ENCODE results near the gene PTPRG. TPM values are rescaled to one million over a fixed set of nuclear protein-coding genes. Genes with fewer than 3 reads are reported as not detected.

The PTPRG gene
- total RNA-seq, 1 experiment from 2014 or later, result 0.74 TPM

- no TSS peak for BruUV-seq (replicated peaks)
- no peaks in the 10 kb centered on the region for H3K36me3 ChIP-seq (ENCODE audit: control insufficient read depth, insufficient read depth, low read length)
- H3K4me1 ChIP-seq (ENCODE audit: control insufficient read depth, insufficient read depth, low read length), result no peaks in the 10 kb centered on the region
- POLR2A ChIA-PET, result no interaction called here
- H3K27ac ChIP-seq (ENCODE audit: low read length), result no peak overlapping the region
- DNase-seq (ENCODE audit: low read depth, low spot score) (no peak), ATAC-seq (no peak)
- no peaks in the 10 kb centered on the region for H3K9me3 ChIP-seq (ENCODE audit: control insufficient read depth, insufficient read depth, low read depth, low read length)
- no peak overlapping the region for H3K4me3 ChIP-seq (ENCODE audit: low read depth in 2 of 2, low read length in 2 of 2)
- in situ Hi-C loops (cut with HindIII; ENCODE audit: low pct_unique_long_range_greater_than_20kb, low sequenced_read_pairs), result no loop called here
- H3K27me3 ChIP-seq (ENCODE audit: control insufficient read depth, insufficient read depth, low read length), result no peaks in the 10 kb centered on the region
- intact Hi-C loops (cut with micrococcal nuclease; ENCODE audit: unreplicated experiment), result no loop called here
- CTCF ChIA-PET, result no interaction called here
- TF ChIP-seq POLR2AphosphoS5 (IDR thresholded peaks at IDR 0.05; ENCODE audit: low read depth, low read length), result no peak
- TF ChIP-seq TCF7L2 (IDR thresholded peaks at IDR 0.05; ENCODE audit: low read depth, low read length), result no peak
- TF ChIP-seq SIN3A (IDR thresholded peaks at IDR 0.05; ENCODE audit: borderline replicate concordance, insufficient read depth, low read depth, low read length), result no peak
- TF ChIP-seq, protein P1, sequence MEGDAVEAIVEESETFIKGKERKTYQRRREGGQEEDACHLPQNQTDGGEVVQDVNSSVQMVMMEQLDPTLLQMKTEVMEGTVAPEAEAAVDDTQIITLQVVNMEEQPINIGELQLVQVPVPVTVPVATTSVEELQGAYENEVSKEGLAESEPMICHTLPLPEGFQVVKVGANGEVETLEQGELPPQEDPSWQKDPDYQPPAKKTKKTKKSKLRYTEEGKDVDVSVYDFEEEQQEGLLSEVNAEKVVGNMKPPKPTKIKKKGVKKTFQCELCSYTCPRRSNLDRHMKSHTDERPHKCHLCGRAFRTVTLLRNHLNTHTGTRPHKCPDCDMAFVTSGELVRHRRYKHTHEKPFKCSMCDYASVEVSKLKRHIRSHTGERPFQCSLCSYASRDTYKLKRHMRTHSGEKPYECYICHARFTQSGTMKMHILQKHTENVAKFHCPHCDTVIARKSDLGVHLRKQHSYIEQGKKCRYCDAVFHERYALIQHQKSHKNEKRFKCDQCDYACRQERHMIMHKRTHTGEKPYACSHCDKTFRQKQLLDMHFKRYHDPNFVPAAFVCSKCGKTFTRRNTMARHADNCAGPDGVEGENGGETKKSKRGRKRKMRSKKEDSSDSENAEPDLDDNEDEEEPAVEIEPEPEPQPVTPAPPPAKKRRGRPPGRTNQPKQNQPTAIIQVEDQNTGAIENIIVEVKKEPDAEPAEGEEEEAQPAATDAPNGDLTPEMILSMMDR (IDR thresholded peaks at IDR 0.05), result no peak
- TF ChIP-seq, protein P2, sequence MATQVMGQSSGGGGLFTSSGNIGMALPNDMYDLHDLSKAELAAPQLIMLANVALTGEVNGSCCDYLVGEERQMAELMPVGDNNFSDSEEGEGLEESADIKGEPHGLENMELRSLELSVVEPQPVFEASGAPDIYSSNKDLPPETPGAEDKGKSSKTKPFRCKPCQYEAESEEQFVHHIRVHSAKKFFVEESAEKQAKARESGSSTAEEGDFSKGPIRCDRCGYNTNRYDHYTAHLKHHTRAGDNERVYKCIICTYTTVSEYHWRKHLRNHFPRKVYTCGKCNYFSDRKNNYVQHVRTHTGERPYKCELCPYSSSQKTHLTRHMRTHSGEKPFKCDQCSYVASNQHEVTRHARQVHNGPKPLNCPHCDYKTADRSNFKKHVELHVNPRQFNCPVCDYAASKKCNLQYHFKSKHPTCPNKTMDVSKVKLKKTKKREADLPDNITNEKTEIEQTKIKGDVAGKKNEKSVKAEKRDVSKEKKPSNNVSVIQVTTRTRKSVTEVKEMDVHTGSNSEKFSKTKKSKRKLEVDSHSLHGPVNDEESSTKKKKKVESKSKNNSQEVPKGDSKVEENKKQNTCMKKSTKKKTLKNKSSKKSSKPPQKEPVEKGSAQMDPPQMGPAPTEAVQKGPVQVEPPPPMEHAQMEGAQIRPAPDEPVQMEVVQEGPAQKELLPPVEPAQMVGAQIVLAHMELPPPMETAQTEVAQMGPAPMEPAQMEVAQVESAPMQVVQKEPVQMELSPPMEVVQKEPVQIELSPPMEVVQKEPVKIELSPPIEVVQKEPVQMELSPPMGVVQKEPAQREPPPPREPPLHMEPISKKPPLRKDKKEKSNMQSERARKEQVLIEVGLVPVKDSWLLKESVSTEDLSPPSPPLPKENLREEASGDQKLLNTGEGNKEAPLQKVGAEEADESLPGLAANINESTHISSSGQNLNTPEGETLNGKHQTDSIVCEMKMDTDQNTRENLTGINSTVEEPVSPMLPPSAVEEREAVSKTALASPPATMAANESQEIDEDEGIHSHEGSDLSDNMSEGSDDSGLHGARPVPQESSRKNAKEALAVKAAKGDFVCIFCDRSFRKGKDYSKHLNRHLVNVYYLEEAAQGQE (IDR thresholded peaks at IDR 0.05; ENCODE audit: insufficient read depth in 1 of 2, low read depth in 2 of 2, low read length in 1 of 2), result no peak
Measured at GRCh38 chr3:61610316-61610715, 48.9 kb downstream of the PTPRG start.

DNA sequence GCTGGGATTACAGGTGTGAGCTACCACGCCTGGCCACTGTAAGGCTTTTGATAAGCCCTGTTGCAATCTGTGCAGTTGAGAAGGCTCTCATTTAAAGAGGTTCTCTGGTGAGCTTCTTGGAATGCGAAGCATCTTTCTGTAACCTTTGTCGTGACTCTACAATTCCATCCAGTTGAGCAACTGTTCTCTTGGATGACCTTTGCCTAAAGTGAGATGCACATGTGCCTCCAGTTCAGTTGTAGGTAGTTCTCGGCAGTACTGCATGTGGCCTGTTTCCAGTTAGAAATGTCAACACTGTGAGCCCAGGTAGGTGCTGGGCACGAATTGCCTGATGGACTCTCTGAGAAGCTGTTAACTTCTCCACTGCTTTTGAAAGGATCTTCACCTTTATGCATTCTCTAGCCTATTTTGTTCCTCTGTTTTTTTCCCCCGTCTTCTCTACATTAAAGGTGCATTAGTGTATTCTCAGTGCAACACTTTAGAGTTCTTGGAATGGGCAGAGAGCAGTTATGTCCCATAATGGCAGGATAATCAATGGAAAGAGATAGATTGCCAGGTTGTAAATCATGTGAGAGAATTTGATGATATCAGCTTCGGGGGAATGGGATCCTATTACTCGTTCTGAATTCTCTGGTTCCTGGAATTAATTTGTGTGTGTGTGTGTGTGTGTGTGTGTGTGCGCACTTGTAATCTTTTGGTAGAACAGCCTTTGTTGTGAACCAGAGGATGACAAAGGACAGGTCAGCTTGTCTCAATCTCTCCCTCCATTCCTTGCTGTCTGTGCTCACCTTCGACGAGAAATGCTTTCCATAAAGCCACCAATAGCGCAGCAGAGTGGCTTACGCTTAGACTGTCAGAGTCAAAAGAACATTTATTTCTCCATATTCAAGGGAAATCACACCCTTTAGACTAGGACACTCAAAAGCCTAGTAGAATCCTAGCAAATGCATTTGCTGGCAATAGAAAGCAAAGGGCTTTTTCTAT lies 51.1 kb downstream of the PTPRG start:
- no peaks in the 10 kb centered on the region for H3K4me1 ChIP-seq (ENCODE audit: control insufficient read depth, insufficient read depth, low read length)
- H3K27me3 ChIP-seq (ENCODE audit: control insufficient read depth, insufficient read depth, low read length), result no peaks in the 10 kb centered on the region
- H3K27ac ChIP-seq (ENCODE audit: low read length), result no peak overlapping the region
- in situ Hi-C loops (cut with HindIII; ENCODE audit: low pct_unique_long_range_greater_than_20kb, low sequenced_read_pairs), result no loop called here
- BruUV-seq (replicated peaks), result no TSS peak
- no peaks in the 10 kb centered on the region for H3K9me3 ChIP-seq (ENCODE audit: control insufficient read depth, insufficient read depth, low read depth, low read length)
- ChIA-PET POLR2A (no interaction called here), CTCF (no interaction called here)
- H3K4me3 ChIP-seq (ENCODE audit: low read depth in 2 of 2, low read length in 2 of 2), result no peak overlapping the region
- TF ChIP-seq POLR2AphosphoS5 (IDR thresholded peaks at IDR 0.05; ENCODE audit: low read depth, low read length) (no peak), SIN3A (IDR thresholded peaks at IDR 0.05; ENCODE audit: borderline replicate concordance, insufficient read depth, low read depth, low read length) (no peak), TCF7L2 (IDR thresholded peaks at IDR 0.05; ENCODE audit: low read depth, low read length) (no peak)
- TF ChIP-seq, protein P1 (IDR thresholded peaks at IDR 0.05), result no peak
- TF ChIP-seq, protein P2 (IDR thresholded peaks at IDR 0.05; ENCODE audit: insufficient read depth in 1 of 2, low read depth in 2 of 2, low read length in 1 of 2), result no peak
- H3K36me3 ChIP-seq (ENCODE audit: control insufficient read depth, insufficient read depth, low read length), result no peaks in the 10 kb centered on the region
- DNase-seq (ENCODE audit: low read depth, low spot score), result no peak
- no peak for ATAC-seq
- intact Hi-C loops (cut with micrococcal nuclease; ENCODE audit: unreplicated experiment), result no loop called here

Measured in Panc1 (cell line).